Ecto neural progenitor cell (in vitro differentiated cells): ENCODE results near the gene KIF2A.
A peak's percentile ranks its signal among the peaks of the same experiment; 100 is the strongest.

ENCODE experiments used
- DNase-seq: peaks from one replicate; pipeline ENCODE4 v3.0.0-alpha.2; 2018; ENCODE audit warnings: low spot score

The KIF2A gene

DNA sequence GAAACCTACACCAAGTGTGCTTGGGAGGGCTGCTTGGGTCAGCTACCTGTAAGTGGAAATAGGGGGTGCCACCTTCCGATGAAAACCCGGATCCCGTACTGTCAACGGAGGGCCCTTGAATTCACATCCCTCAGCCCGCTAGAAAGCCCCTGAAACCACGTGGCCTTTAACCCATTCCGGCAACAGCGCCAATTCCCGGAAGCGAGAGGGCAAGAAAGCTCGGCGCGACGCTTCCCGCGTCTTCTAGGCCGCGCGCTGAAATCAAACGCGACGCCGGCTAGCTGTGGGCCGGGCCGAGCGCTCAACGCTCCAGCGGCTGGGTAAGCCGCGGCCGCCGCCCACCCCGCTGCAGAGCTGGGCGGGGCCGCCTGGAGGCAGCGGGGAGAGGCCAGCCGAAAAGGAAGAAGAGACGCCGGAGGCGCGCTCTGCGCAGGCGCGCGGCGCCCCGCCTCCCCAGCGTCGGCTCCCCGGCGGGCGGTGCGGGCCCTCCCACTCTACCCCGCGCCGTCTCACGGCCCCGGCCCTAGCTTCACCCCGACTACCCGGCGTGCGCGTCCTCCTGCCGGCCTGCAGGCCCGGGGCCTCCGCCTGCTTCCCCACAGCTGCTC lies at the start of gene KIF2A:
KIF2A (plus strand) TSS at position 492 of the 608 bp plus-strand sequence. CDS start 267 bp downstream, outside the sequence.
- peak; percentile 95 for DNase-seq

DNA sequence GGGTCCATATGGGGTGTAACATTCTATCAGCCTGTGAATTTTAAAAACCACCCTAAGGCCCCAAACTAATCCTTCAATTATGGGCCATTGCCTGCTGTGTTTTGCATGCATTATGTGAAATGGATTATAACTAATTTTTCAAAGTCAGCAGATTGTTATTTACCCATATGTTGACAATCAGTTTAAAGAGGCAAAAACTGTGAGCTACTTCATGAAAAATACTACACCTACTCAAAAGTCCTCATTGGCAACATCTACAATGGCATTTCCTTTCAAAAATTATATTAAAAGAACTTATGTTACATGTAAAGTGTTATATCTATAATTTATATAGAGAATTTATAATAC lies 49.0 kb upstream of the KIF2A start:
- DNase-seq = no peak

DNA sequence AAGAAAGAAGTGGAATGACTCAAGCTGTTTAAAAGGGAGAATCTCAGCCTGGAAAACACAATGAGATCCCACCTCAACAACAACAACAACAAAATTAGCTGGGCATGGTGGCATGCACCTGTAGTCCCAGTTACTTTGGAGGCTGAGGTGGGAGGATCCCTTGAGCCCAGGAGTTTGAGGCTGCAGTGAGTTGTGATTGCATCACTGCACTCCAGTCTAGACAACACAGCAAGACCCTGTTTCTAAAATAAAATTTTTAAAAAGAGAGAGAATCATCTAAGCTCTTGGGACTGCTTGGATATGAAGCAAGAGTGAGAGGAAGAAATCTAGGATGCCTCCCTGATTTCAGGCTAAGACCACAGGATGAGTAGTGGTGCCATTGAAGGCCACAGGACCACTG lies 47.4 kb upstream of the KIF2A start:
- no peak for DNase-seq

GRCh38 chr5:62259699-62260250 lies 46.2 kb upstream of the KIF2A start:
- no peak for DNase-seq

DNA sequence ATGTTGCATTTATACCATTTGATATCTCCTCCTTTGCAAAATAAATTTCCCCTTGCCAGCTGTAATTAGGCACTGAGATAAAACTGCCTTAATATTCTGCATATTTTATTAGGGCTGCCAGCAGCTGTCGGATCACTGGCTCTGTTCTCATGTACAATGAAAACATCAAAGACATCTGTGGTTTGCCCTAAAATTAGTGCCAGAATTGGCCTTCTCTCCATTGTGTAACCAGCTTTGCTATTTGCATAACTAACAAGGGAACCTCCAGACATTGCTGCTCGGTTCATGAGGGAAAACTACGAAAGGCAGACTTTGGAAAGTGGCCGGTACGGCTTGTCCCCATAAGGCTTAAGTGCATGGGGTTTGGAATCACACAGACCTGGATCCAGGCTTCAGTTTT lies 45.5 kb upstream of the KIF2A start:
- no peak for DNase-seq

DNA sequence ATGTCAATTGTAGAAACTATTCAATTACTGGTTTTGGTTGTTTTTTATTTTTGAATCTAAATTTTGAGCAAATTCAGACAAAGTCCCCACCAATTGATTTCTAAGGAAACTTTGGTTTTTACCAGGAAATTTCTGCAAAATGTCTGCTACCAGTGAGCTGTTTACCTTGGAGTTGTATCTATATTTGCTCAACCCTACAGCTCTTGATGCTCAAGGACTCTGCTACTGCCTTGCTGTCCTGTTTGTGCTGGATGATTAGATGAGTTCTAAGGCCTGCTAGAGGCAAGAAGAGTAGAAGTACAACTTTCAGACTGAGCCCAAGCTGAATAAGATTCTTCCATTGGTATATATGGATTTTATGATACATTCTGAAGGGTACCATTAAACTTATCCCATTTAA lies 42.6 kb upstream of the KIF2A start:
- no peak for DNase-seq

DNA sequence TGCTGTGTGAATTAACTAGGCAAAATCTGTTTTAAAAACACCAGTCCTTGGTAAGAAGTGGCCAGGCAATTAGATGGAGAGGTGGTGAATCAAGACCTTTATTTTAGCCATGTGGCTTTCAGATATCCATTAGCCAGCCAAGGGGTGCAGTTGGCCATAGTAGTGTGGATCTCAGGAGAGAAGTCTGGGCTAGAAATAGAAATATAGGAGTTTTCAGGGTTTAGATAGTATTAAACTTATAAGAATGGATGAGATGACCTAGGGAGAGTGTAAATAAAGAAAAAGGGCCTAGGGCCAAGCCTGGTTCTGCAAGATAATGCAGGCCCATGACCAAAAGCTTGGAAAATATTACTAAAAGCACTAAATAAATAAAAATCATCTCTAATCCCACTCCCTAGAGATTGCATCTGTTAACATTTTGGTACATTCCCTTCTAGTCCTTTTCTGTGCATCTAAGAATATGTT lies 40.3 kb upstream of the KIF2A start:
- no peak for DNase-seq

- DNase-seq = no peak
Observed at GRCh38 chr5:62266573-62266972, 39.4 kb upstream of the KIF2A start.

DNA sequence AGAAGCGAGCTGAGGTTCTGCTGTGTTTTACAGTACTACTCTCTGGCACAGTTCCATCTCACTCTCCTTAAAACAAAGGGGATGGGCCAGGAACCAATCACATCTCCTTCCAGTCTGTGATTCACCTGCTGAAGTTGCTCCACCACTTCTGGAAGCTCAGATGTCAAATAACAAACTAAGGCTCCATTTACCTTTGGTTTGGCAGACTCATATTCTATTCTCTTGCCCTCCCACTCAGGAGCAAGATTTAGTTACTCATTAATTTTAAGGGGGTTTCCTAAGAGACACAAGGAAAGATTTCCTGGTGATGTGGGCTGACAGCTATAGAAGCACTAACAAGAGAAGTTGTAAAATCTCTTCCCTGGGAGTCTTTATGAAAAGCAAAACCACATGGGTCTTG lies 37.8 kb upstream of the KIF2A start:
- DNase-seq = no peak

GRCh38 chr5:62268792-62269191 lies 37.2 kb upstream of the KIF2A start:
- DNase-seq = no peak

DNA sequence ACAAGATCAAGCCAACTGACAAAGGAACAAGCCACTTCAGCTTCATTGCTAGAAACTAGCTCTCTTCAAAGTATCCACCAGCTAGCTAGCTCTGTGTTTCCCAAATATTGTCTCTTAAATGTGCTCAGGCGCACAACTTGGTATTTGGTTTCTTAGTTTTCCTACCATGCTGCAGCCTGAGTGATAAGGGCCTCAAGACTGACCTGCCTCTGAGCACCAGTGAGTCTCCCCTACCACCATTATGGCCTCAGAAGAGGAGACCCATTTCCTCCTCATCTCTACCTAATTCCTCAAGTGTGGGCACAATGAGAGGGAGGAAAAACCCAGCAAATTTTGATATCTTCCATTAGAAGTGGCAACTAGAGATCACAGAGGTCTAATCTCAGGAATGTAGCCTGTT lies 34.6 kb upstream of the KIF2A start:
- no peak for DNase-seq

GRCh38 chr5:62271870-62272269 lies 34.1 kb upstream of the KIF2A start:
- DNase-seq = no peak

GRCh38 chr5:62273687-62274086 lies 32.3 kb upstream of the KIF2A start:
- no peak for DNase-seq

- DNase-seq = no peak
Observed at GRCh38 chr5:62275581-62275980, 30.4 kb upstream of the KIF2A start.

- no peak for DNase-seq
Observed at GRCh38 chr5:62281411-62281810, 24.6 kb upstream of the KIF2A start.

GRCh38 chr5:62282064-62282463 lies 23.9 kb upstream of the KIF2A start:
- no peak for DNase-seq

DNA sequence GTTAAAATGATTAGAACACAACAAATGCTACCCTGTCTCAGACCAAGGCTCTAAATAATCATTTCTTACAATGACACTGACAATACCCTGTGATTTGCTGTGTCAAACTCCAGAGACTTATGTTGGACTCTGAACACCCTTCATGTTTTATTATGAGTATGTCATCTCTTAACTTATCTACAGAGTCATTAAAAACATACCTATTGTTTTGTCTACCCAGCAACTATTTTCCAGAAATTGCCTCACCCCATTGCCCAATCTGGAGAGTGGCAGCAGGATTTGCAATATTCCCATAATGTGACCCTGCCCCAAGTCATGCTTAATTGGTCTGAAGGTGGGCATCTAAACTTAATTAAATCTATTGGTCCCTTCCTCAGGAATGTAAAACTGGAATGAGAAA lies 23.0 kb upstream of the KIF2A start:
- no peak for DNase-seq

- DNase-seq = no peak
Observed at GRCh38 chr5:62283861-62284260, 22.1 kb upstream of the KIF2A start.

- no peak for DNase-seq
Observed at GRCh38 chr5:62284946-62285891, 20.8 kb upstream of the KIF2A start.

GRCh38 chr5:62286834-62287233 lies 19.2 kb upstream of the KIF2A start:
- DNase-seq = no peak

GRCh38 chr5:62287237-62287636 lies 18.8 kb upstream of the KIF2A start:
- no peak for DNase-seq

DNA sequence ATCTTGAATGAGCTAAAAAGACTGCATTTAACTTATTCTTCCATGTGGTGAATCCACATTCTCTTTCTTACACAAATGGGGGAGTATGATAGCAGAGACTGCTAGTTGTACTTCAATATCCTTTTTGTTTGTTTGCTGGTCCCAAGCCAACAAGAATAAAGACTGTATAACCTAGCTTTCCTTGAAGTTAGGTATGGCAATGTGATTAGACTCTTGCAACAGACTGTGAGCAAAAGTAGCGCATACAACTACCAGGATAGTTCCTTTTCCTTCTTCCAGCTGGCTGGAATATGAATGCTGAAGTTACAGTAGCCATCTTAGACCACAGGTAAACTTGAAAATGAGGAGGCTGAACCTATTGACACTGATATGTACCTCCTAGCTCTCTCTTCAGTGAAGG lies 17.9 kb upstream of the KIF2A start:
- no peak for DNase-seq

DNA sequence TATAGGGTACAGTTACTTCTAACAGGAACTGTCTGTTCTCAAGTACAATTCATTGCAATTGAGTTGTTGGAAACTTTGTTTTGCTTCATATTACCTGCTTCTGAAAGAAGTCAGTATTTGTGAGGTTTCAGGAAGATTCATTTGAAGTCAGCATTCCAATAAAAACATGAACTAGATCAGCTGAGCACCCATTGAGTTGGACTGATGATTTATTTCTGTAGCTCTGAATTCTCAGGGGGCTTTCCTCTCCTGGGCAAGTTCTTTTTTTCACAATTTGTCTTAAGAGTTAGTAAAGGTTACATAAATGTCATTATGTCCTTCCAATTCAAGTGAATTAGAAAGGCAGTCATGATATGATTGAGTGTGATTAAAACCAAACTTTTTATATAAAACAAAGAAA lies 16.2 kb upstream of the KIF2A start:
- DNase-seq = no peak
